ENCODE measurements around the gene CDHR3. TPM values are rescaled to one million over a fixed set of nuclear protein-coding genes. Genes with fewer than 3 reads are reported as not detected.

Gene CDHR3
- total and polyA plus RNA-seq, 4 donors = 1.0 to 10.5 (median 1.8) TPM

- TF ChIP-seq GABPA (IDR thresholded peaks at IDR 0.05 in 1 of 2, conservative IDR thresholded peaks at IDR 0.05 in 1 of 2) = no peak
- no peak for TF ChIP-seq SP1 (IDR thresholded peaks at IDR 0.05)
Measured at GRCh38 chr7:106015381-106016218, 52.5 kb downstream of the CDHR3 start (continued).

GRCh38 chr7:106016331-106016730 lies 53.3 kb downstream of the CDHR3 start:
- Histone ChIP-seq H3K27ac (ENCODE audit: low read depth in 1 of 2, low read length in 2 of 2) (no peak overlapping the region), H3K9ac (ENCODE audit: low read depth in 1 of 2, low read length in 2 of 2) (no peak overlapping the region), H3K9me3 (ENCODE audit: control insufficient read depth in 4 of 4, low read length in 3 of 4) (no peaks in the 10 kb centered on the region), H3K36me3 (ENCODE audit: control insufficient read depth in 4 of 4, insufficient read depth in 3 of 4, low read depth in 1 of 4, low read length in 3 of 4) (no peaks in the 10 kb centered on the region), H3K4me3 (ENCODE audit: low read depth in 1 of 3, low read length in 3 of 3) (no peak overlapping the region), H3K4me1 (ENCODE audit: control insufficient read depth in 4 of 4, insufficient read depth in 4 of 4, low read length in 3 of 4) (no peaks in the 10 kb centered on the region), H3K27me3 (ENCODE audit: control insufficient read depth in 4 of 4, insufficient read depth in 4 of 4, low read length in 3 of 4) (no peaks in the 10 kb centered on the region)
- no peak for DNase-seq (ENCODE audit: low spot score)
- TF ChIP-seq EGR1 (IDR thresholded peaks at IDR 0.05; ENCODE audit: low read depth in 2 of 2) (no peak), ATF3 (IDR thresholded peaks at IDR 0.05) (no peak), REST (IDR thresholded peaks at IDR 0.05) (no peak), TAF1 (conservative IDR thresholded peaks at IDR 0.05) (no peak), FOXA2 (IDR thresholded peaks at IDR 0.05) (no peak), RAD21 (IDR thresholded peaks at IDR 0.05) (no peak), JUND (IDR thresholded peaks at IDR 0.05) (no peak), HNF4A (conservative IDR thresholded peaks at IDR 0.05) (no peak), HNF4G (IDR thresholded peaks at IDR 0.05) (no peak), MAX (IDR thresholded peaks at IDR 0.05) (no peak), FOXA1 (IDR thresholded peaks at IDR 0.05) (no peak), SP1 (IDR thresholded peaks at IDR 0.05) (no peak), ZBTB33 (IDR thresholded peaks at IDR 0.05) (no peak), CTCF (IDR thresholded peaks at IDR 0.05; ENCODE audit: low read depth, low read length, missing input control) (no peak), YY1 (IDR thresholded peaks at IDR 0.05) (no peak), GABPA (IDR thresholded peaks at IDR 0.05 in 1 of 2, conservative IDR thresholded peaks at IDR 0.05 in 1 of 2) (no peak), RXRA (IDR thresholded peaks at IDR 0.05) (no peak), NR2F2 (IDR thresholded peaks at IDR 0.05) (no peak)
- WGBS = 83% methylated on average over 3 of the region's 3 CpGs

All from liver (tissue), 9 donors.